IPS-18a (cell line): ENCODE data around the gene KCTD7.
A peak's percentile ranks its signal among the peaks of the same experiment; 100 is the strongest.
"Not testable (repeated sequence)": the region's sequence is repeated elsewhere in the genome, so short reads cannot be mapped to it uniquely, and the experiment has no call there.

Experiments used
- H3K27ac ChIP-seq: one replicate; pipeline ENCODE4 v1.5.1; 2013; ENCODE audit warnings: low read length
- H3K27me3 ChIP-seq: one replicate; pipeline ENCODE4 v1.6.1; 2013; ENCODE audit warnings: mild to moderate bottlenecking, low read length; ENCODE audit not compliant: control insufficient read depth, insufficient read depth
- H3K36me3 ChIP-seq: one replicate; pipeline ENCODE4 v1.6.1; 2013; ENCODE audit warnings: low read depth, low read length; ENCODE audit not compliant: control insufficient read depth
- H3K4me1 ChIP-seq: one replicate; pipeline ENCODE4 v1.6.1; 2013; ENCODE audit warnings: low read depth, low read length; ENCODE audit not compliant: control insufficient read depth
- H3K4me3 ChIP-seq: one replicate; pipeline ENCODE4 v1.5.1; 2013; ENCODE audit warnings: low read length
- H3K9ac ChIP-seq: one replicate; pipeline ENCODE4 v1.6.1; 2013; ENCODE audit warnings: mild to moderate bottlenecking, low read length, moderate library complexity
- H3K9me3 ChIP-seq: one replicate; pipeline ENCODE4 v1.6.1; 2013; ENCODE audit warnings: low read depth, low read length; ENCODE audit not compliant: control insufficient read depth

KCTD7 gene

DNA sequence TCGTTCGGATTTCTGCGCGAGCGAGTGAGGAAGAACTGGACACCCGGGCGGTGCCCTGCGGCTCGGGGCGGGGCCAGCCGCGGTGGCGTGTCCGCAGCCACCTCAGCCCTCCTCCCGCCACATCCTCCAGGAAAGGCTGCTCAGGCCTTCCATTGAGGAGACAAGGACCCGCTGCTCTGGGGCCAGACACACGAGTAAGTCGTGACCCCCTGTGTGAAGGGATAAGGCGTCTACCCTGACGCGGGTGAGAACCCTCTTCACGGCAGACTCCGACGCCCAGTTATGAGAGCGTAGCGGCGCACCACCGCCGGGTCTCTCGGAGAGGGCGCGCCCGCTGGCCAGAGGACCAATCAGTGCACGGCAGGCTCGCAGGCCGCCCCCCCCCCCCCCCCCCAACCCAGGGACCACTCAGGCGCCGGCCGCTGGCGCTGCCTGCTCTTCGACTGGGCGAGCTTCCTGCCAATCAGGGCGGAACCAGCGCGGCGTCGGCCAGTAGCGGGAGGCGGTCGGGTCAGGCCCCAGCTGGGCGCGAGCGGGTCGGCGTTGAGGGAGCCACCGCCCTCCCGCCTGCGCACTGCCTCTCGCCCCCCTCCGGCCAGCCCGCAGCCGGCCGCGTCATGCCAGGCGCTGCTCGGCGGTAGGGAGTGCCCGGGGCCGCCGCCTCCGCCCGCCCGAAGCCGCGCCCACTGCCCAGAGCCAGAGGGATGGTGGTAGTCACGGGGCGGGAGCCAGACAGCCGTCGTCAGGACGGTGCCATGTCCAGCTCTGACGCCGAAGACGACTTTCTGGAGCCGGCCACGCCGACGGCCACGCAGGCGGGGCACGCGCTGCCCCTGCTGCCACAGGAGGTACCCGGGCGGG is at the start of gene KCTD7:
TSS of gene KCTD7 (plus strand) at position 521 of the 861 bp plus-strand sequence. CDS start at position 705, 184 bp downstream.
- peaks cover 8% of the 10 kb centered on the region for H3K27me3 ChIP-seq
- no peaks in the 10 kb centered on the region for H3K9me3 ChIP-seq
- no peaks in the 10 kb centered on the region for H3K36me3 ChIP-seq
- peaks cover 3% of the 10 kb centered on the region for H3K4me1 ChIP-seq
- peak within 1 kb of the TSS; percentile 70 for H3K9ac ChIP-seq
- peak within 1 kb of the TSS; percentile 57 for H3K27ac ChIP-seq
- peak within 1 kb of the TSS; percentile 91 for H3K4me3 ChIP-seq

DNA sequence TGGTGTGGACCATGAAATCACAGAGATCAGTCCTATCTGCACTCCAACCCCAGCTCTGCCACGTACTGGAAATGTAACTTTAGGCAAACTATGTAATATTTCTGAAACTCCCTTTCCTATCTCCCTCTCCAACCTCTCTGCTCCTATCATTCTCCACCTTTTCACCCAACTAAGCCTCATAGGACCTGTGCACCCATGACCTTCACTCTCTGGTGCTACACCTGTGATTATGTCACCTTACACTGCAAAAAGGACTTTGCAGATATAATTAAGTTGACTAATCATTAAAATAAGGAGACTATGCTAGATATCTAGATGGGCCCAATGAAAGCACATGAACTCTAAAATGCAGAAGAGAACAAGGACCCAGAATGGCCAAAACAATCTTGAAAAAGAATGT is 48.3 kb upstream of the KCTD7 start:
- not testable (repeated sequence) for H3K9me3 ChIP-seq, H3K4me3 ChIP-seq, H3K27ac ChIP-seq, H3K36me3 ChIP-seq, H3K4me1 ChIP-seq, H3K9ac ChIP-seq, H3K27me3 ChIP-seq

- not testable (repeated sequence) for H3K4me3 ChIP-seq, H3K9ac ChIP-seq, H3K9me3 ChIP-seq, H3K36me3 ChIP-seq, H3K27me3 ChIP-seq, H3K4me1 ChIP-seq, H3K27ac ChIP-seq
Observed at GRCh38 chr7:66582816-66583489, 45.7 kb upstream of the KCTD7 start.

- H3K4me3 ChIP-seq: no peak overlapping the region
- H3K36me3 ChIP-seq: peaks cover 9% of the 10 kb centered on the region
- H3K4me1 ChIP-seq: no peaks in the 10 kb centered on the region
- no peak overlapping the region for H3K9ac ChIP-seq
- H3K9me3 ChIP-seq: no peaks in the 10 kb centered on the region
- no peak overlapping the region for H3K27ac ChIP-seq
- no peaks in the 10 kb centered on the region for H3K27me3 ChIP-seq
Observed at GRCh38 chr7:66583490-66584110, 45.1 kb upstream of the KCTD7 start.

GRCh38 chr7:66586181-66586580 is 42.5 kb upstream of the KCTD7 start:
- Histone ChIP-seq H3K9me3 (no peaks in the 10 kb centered on the region), H3K9ac (no peak overlapping the region), H3K27ac (no peak overlapping the region), H3K4me3 (no peak overlapping the region), H3K36me3 (peaks cover 7% of the 10 kb centered on the region), H3K4me1 (no peaks in the 10 kb centered on the region), H3K27me3 (no peaks in the 10 kb centered on the region)

GRCh38 chr7:66588226-66588625 is 40.5 kb upstream of the KCTD7 start:
- H3K9ac ChIP-seq, H3K4me1 ChIP-seq: not testable (repeated sequence)

GRCh38 chr7:66588856-66589570 is 39.7 kb upstream of the KCTD7 start:
- H3K9ac ChIP-seq, H3K27me3 ChIP-seq, H3K4me3 ChIP-seq, H3K9me3 ChIP-seq, H3K4me1 ChIP-seq, H3K36me3 ChIP-seq, H3K27ac ChIP-seq: not testable (repeated sequence)

More at GRCh38 chr7:66588226-66588625, 40.5 kb upstream of the KCTD7 start:
- not testable (repeated sequence) for H3K36me3 ChIP-seq, H3K27me3 ChIP-seq, H3K27ac ChIP-seq, H3K9me3 ChIP-seq, H3K4me3 ChIP-seq

DNA sequence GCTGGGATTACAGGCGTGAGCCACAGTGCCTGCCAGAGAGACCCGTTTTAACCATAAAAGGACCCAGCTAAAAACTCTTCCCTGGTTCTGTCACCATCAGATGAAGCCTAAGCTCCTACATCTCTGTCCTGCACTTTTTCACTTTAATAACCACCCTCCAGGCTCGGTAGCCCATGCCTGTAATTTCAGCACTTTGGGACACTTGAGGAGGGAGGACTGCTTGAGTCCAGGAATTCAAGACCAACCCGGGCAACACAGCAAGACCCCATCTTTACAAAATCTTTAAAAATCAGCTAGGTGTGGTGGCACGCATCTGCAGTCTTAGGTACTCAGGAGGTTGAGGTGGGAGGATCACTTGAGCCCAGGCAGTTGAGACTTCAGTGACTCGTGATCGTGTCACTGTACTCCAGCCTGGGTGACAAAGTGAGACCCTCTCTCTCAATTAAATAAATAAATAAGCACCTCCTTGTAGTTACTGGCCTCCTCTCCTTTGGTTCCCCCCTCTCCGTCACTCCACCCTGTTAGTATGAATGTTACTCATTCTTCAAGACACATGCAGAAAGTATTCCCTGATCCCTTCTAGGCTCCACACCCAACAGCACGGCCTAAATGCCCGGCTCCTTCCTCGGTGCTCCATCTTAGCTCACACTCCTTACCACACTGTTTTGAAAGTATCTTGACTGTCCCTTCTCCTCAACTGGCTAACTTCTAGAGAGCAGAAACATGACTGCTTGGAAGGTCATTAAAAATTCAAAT is 38.2 kb upstream of the KCTD7 start:
- H3K9ac ChIP-seq, H3K4me1 ChIP-seq, H3K36me3 ChIP-seq, H3K4me3 ChIP-seq, H3K27ac ChIP-seq, H3K9me3 ChIP-seq, H3K27me3 ChIP-seq: not testable (repeated sequence)

DNA sequence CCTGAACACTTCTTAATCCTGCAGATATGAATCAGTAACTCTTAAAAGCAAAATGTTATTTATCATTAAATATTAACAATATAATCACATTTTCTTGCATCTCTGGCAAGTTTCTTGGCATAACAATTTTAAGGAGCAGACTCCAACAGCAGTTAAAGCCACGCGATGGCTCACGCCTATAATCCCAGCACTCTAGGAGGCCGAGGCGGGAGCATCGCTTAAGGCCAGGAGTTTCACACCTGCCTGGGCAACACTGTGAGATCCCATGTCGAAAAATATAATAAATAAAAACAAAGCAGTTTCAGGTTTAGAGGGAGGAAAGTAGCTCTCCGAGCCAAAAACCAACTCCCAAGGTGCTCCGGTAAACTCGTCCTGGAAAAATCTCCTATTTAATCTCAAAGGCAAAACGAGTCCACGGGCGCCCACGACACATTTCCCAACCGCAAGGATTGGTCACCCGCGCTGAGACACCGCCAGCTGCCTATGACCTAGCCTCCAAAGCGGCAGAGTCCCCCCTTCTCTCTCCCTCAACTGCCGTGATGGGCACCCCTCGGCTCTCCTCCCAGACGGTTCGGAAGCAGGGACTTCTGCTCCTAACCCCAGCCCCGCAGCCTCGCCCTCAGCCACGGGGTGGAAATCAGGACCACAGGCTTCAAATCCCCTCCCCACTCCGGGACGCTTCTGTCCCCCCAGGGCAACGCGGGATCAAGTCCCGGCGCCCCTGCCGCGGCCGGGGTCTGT is 37.5 kb upstream of the KCTD7 start:
- not testable (repeated sequence) for H3K9me3 ChIP-seq, H3K27ac ChIP-seq, H3K27me3 ChIP-seq, H3K4me1 ChIP-seq, H3K36me3 ChIP-seq
- Histone ChIP-seq H3K4me3 (peak overlapping the region; percentile 81), H3K9ac (peak overlapping the region; percentile 73)

DNA sequence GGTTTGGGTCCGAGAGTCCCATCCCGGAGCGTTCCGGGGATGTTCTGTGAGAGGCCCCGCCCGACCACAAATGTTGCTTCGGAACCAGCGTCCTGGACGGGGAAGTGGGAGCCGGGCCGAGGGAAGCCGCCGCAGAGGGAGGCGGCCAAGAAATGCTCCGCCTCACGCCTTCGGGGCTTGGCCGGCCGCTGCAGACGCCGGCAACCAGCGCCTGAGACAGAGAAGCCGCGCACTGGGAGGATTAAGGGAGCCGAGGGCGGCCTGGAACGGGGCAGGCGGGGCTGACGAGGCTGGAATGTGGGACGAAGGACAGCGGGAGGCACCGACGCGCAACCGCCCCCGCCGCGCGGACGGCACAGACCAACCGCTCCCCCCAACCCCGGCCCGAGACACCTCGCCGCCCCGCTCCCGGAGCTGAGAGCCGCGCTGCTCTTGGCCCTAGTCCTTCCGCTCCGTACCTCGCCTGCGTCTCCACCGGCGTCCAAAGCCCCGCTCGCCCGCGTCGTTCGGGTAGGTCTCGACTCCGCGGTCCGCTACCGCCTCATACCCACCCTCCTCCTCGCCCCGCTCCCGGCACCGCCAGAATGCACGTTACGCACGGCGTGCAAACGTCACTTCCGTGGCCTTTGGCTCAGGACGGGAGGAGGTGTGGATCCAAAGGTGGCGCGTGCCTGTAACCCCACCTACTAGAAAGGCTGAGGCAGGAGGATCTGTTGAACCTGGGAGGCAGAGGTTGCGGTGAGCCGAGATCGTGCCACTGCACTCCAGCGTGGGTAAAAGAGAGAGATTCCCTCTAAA is 36.7 kb upstream of the KCTD7 start:
- Histone ChIP-seq H3K36me3 (peaks cover 2% of the 10 kb centered on the region), H3K4me3 (peak overlapping the region; percentile 81), H3K27me3 (no peaks in the 10 kb centered on the region), H3K9ac (peak overlapping the region; percentile 73), H3K9me3 (peaks cover 3% of the 10 kb centered on the region), H3K27ac (no peak overlapping the region), H3K4me1 (no peaks in the 10 kb centered on the region)
